DMS153 (cell line): ENCODE results near the gene BUD31.
"Not testable (repeated sequence)": the region's sequence is repeated elsewhere in the genome, so short reads cannot be mapped to it uniquely, and the experiment has no call there.

Experiments
- DNase-seq: peaks from one replicate; lab custom pipeline; 2025; lab: John Stamatoyannopoulos, UW

The BUD31 gene

DNA sequence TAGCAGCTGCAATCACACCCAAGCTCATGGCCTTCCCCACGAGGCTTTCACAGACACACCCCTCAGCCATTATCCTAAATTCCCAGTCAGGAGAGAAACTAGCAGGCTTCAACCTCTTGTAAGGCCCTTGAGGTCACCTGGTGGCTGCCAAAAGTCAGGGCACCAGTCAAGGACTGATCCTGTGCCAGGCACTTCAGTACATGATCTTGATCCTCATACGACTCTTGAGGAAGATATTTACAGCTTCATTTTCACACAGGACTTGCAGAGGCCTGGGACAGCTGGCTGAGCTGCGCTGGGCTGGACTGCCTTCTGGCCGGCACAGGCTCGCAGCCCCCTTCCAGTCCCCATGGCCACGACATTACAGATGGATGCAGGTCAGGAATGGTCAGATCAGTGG is 9.2 kb upstream of the BUD31 start:
- DNase-seq: no peak

GRCh38 chr7:99402854-99403253 is 5.9 kb upstream of the BUD31 start:
- no peak for DNase-seq

DNA sequence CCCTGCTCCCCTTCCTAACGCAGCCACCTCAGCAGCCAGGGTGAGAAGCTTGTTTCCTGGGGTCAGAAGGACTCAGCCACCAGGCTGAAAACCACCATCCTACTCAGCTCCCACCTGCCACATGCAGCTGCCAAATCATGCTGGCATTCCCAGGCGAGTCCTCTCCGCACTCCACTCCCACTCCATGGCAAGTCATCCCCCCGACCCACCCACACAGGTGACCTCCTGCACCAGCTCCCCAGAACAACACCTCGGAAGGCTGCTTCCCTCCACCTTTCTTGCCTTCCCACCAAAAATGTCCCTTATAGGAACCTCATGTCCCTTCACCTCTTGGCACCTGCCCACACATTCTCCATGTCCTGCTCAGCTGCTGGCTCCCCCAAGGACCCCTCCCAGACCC is 5.0 kb upstream of the BUD31 start:
- no peak for DNase-seq

DNA sequence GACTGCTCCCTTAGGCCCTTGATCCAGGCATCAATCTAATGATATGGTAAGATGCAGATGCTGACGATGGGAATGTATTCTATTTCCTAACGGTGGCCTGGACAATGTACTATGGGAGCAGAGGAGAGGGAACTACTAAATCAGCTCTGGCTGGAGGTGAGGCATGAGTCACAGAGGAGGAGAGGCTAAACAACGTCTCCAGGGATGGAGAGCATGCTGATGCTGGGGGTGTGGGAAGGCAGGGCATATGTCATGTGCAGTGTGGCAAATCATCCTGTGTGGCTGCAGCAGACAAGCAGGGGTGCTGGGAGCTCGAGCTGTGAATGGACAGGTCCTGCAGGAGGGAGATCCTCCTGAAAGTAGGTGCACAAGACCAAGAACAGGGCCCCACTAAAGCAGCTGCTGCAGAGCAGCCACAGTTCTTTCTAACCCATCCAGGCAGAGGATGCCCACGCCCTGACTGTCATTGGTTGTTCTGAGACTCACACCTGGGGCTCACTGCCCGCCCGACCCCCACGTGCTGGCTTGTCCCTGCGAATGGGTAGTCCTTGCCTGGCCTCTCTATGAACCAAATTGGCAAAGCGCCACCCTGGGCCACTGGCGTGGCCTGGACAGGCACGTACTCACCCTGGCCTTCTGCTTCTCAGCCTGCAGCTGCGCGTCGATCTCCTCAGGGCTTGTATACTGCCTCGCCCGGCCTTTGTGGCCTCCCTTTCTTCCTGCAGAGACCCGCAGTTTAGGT is 4.4 kb upstream of the BUD31 start:
- no peak for DNase-seq

DNA sequence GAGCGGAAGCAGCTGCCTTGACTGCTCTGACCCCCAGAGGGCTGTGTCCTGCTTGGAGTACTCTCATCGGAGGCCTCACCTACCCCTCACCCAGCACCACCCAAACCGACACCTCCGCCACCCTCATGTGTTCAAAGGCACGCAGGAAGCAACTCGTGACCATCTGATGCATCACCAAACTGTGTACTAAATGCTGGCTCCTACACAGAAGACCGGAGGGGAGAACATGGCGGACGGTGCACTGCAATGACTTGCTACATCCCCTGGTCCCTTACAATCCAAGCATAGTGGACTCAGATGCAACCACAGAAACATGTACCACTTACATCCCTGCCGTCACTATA is 3.8 kb upstream of the BUD31 start:
- no peak for DNase-seq

DNA sequence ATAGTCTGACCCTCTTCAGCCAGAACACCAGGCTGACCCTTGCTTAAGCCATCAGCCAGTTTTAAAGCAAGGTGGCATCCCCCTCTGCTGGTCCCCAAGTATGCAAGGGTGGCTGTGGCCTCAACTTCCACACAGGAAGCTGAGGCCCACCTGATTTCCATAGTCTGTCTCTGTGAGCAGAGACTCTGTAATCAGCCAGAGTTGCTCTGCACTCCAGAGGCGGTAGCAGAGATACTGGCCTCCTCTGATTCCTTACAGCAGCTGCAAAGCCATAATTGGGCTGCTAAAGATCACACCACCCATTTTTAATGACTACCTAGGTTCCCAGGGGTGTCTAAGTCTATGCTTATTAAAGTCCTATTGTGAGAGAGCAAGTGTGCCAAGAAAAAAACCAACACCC is 2.2 kb upstream of the BUD31 start:
- DNase-seq: no peak

GRCh38 chr7:99407872-99408378 is 844 bp upstream of the BUD31 start:
- DNase-seq: no peak

- DNase-seq: no peak
Measured at GRCh38 chr7:99409192-99409572, 413 bp downstream of the BUD31 start.

GRCh38 chr7:99409806-99410205 is 1.0 kb downstream of the BUD31 start:
- no peak for DNase-seq

- DNase-seq: no peak
Measured at GRCh38 chr7:99410635-99411034, 1.9 kb downstream of the BUD31 start.

- DNase-seq: not testable (repeated sequence)
Measured at GRCh38 chr7:99415513-99416127, 6.9 kb downstream of the BUD31 start.

DNA sequence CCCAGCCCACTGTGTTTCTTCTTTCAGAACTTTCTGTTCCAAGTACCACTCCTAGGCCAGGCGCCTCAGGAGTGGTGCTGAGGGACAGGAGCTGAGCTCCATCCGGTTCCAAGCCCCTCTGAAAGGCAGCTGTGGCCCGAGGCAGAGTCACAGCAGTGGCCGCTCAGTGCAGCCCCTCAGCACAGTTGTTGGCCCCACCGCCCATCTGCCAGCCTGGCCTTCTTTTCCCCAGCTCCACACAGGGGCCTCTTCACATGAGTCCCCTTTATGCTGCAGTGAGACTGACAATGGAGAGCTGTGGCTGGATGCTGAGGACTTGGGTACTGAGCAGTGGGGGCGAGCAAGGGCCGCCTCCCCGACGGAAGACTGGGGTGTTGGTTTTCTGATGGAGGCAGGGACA is 9.5 kb downstream of the BUD31 start:
- DNase-seq: no peak

- no peak for DNase-seq
Measured at GRCh38 chr7:99419323-99420021, 10.7 kb downstream of the BUD31 start.

GRCh38 chr7:99420213-99420612 is 11.4 kb downstream of the BUD31 start:
- no peak for DNase-seq

DNA sequence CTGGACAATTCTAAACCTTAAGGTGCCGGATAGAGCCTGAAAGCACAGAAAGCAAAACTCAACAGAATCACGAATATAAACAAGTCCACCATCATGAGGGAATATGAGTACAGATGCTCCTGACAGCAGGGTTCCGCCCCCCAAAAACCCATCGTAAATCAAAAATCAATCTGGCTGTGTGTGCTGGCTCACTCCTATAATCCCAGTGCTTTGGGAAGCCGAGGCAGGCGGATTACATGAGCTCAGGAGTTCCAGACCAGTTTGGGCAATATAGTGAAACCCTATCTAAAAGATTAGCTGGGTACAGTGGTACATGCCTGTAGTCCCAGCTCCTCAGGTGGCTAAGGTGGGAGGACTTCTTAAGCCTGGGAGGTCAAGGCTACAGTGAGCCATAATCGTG is 12.2 kb downstream of the BUD31 start:
- DNase-seq: no peak

DNA sequence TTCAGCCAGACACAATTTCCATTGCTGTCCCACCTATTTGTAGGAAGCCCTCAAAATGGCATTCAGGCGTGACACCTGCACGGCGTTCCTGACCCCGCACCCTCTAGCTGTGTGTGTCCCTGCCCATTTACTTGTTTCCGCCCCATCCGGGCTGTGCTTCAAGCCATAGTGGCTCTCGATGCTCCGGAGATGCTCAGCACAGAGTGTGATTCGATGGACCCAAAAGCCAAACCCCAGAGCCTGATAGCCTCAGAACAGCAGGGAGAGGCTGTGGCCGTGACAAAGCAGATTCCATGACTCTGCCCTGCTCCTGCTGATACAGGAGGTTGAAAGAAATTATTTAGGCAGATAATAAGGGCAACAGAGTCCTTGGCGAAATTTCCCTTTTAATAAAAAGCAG is 13.4 kb downstream of the BUD31 start:
- peak; percentile 36 for DNase-seq

GRCh38 chr7:99422625-99423024 is 13.9 kb downstream of the BUD31 start:
- DNase-seq: peak; percentile 77

DNA sequence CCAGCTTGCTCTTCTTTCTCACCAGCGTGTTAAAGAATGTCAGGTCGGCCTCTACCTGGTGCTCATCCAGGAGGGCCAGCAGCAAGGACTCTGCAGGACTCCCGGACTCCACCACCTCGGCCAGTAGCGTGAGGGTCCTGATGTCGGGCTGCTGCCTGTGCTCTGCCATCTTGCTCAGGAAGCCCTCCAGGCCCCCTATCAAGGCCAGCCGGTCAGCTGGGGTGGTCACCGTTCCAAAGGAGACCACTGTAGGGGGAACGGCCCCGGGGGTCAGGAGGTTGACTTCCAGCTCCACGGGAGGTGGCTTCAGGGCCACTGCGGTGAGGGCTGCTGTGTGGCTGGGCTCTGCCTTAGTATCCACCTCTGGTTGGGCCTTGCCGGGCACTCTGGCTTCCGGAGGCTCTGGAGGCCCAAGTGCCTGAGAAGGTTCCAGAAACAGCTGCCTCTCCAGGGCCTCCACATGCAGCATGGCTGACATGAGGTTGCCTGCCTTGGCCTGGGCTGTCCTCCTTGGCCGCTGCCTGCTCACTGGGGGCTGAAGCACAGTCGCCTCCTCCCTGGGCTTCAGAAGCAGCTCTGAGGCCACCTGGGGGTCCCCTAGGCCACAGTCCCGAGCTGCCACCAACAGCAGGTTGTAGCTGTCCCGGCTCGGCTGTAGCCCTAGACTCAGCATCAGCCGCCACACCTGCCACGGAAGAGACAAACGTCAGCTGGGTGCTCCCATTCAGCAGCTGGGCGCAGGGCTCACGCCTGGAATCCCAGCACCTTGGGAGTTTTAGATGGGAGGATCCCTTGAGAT is 16.4 kb downstream of the BUD31 start:
- no peak for DNase-seq

- DNase-seq: no peak
Measured at GRCh38 chr7:99428972-99429566, 20.3 kb downstream of the BUD31 start.

- DNase-seq: no peak
Measured at GRCh38 chr7:99429756-99430155, 21.0 kb downstream of the BUD31 start.

DNA sequence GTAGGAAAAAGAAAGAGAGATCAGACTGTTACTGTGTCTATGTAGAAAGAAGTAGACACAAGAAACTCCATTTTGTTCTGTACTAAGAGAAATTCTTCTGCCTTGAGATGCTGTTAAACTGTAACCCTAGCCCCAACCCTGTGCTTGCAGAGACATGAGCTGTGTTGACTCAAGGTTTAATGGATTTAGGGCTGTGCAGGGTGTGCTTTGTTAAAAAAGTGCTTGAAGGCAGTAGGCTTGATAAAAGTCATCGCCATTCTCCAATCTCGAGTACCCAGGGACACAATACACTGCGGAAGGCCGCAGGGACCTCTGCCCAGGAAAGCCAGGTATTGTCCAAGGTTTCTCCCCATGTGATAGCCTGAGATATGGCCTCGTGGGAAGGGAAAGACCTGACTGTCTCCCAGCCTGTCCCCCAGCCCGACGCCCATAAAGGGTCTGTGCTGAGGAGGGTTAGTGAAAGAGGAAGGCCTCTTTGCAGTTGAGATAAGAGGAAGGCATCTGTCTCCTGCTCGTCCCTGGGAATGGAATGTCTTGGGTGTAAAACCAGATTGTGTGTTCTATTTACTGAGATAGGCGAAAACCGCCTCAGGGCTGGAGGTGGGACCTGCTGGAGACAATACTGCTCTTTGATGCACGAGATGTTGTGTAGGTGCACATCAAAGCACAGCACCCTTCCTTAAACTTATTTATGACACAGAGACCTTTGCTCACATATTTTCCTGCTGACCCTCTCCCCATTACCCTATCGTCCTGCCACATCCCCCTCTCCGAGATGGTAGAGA is 23.2 kb downstream of the BUD31 start:
- not testable (repeated sequence) for DNase-seq
